ENCODE results near the gene P2RY11.

DNA sequence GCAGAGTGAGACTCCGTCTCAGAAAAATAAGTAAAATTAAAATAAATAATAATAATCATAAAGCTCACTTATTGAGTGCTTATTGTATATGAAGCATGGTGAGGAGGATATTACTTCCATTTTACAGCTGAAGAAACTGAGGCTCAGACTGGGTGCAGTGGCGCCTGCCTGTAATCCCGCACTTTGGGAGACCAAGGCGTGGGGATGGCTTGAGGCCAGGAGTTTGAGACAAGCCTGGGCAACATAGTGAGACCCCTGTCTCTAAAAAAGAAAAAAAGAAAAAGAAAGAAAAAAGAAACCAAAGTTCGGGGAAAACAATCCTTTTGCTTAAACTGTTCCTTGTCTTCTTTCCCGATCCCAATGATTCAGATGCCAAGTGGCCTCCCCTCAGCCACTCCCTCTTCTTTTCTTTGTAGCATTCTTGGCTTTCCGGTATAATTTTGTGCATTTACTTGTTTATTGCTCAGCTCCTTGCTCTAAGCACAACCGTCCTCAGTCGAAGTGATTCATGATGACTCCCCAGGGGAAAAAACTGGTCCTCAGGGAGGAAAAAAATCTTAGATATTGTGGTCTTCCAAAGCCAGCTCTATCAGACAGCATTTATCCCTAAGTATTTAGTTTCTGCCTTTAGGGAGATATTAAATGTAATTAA is 9.2 kb downstream of the P2RY11 start:
- TF ChIP-seq, protein P1, sequence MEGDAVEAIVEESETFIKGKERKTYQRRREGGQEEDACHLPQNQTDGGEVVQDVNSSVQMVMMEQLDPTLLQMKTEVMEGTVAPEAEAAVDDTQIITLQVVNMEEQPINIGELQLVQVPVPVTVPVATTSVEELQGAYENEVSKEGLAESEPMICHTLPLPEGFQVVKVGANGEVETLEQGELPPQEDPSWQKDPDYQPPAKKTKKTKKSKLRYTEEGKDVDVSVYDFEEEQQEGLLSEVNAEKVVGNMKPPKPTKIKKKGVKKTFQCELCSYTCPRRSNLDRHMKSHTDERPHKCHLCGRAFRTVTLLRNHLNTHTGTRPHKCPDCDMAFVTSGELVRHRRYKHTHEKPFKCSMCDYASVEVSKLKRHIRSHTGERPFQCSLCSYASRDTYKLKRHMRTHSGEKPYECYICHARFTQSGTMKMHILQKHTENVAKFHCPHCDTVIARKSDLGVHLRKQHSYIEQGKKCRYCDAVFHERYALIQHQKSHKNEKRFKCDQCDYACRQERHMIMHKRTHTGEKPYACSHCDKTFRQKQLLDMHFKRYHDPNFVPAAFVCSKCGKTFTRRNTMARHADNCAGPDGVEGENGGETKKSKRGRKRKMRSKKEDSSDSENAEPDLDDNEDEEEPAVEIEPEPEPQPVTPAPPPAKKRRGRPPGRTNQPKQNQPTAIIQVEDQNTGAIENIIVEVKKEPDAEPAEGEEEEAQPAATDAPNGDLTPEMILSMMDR (IDR thresholded peaks at IDR 0.05 in 2 of 3, conservative IDR thresholded peaks at IDR 0.05 in 1 of 3; ENCODE audit: borderline replicate concordance in 1 of 3, insufficient read depth in 1 of 3, low read depth in 2 of 3, low read length in 2 of 3), result no peak
- TF ChIP-seq SIN3A (IDR thresholded peaks at IDR 0.05; ENCODE audit: low read depth), result no peak
- no peak for TF ChIP-seq POLR2AphosphoS5 (IDR thresholded peaks at IDR 0.05; ENCODE audit: low read depth, low read length)
- TF ChIP-seq EGR1 (IDR thresholded peaks at IDR 0.05; ENCODE audit: low read depth), result no peak
- no peak for TF ChIP-seq POLR2A (IDR thresholded peaks at IDR 0.05; ENCODE audit: borderline replicate concordance, extremely low read depth, insufficient read depth, insufficient read length)
- TF ChIP-seq TCF7L2 (IDR thresholded peaks at IDR 0.05; ENCODE audit: borderline replicate concordance, extremely low read depth, insufficient read depth, insufficient read length), result no peak
- TF ChIP-seq EZH2 (IDR thresholded peaks at IDR 0.05), result no peak
- no peak for TF ChIP-seq FOSL1 (IDR thresholded peaks at IDR 0.05; ENCODE audit: low read depth)
- no peak for TF ChIP-seq YY1 (IDR thresholded peaks at IDR 0.05; ENCODE audit: extremely low read depth, insufficient replicate concordance, low read depth, low read length)
- TF ChIP-seq, protein P2, sequence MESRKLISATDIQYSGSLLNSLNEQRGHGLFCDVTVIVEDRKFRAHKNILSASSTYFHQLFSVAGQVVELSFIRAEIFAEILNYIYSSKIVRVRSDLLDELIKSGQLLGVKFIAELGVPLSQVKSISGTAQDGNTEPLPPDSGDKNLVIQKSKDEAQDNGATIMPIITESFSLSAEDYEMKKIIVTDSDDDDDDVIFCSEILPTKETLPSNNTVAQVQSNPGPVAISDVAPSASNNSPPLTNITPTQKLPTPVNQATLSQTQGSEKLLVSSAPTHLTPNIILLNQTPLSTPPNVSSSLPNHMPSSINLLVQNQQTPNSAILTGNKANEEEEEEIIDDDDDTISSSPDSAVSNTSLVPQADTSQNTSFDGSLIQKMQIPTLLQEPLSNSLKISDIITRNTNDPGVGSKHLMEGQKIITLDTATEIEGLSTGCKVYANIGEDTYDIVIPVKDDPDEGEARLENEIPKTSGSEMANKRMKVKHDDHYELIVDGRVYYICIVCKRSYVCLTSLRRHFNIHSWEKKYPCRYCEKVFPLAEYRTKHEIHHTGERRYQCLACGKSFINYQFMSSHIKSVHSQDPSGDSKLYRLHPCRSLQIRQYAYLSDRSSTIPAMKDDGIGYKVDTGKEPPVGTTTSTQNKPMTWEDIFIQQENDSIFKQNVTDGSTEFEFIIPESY (IDR thresholded peaks at IDR 0.05; ENCODE audit: extremely low read depth, insufficient replicate concordance, low read length), result no peak
- TF ChIP-seq, protein P3, sequence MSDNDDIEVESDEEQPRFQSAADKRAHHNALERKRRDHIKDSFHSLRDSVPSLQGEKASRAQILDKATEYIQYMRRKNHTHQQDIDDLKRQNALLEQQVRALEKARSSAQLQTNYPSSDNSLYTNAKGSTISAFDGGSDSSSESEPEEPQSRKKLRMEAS (IDR thresholded peaks at IDR 0.05), result no peak
- TF ChIP-seq SP1 (IDR thresholded peaks at IDR 0.05; ENCODE audit: low read depth), result no peak
- TF ChIP-seq, protein P4, sequence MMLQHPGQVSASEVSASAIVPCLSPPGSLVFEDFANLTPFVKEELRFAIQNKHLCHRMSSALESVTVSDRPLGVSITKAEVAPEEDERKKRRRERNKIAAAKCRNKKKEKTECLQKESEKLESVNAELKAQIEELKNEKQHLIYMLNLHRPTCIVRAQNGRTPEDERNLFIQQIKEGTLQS (IDR thresholded peaks at IDR 0.05), result no peak
